Immature natural killer cell (primary cell): ENCODE results near the gene TLL1. TPM values are rescaled to one million over a fixed set of nuclear protein-coding genes. Genes with fewer than 3 reads are reported as not detected.

ENCODE experiments used
- DNase-seq, 3 donors: peaks; one replicate each; pipeline ENCODE4 v3.0.0; 2022; ENCODE audit warnings: mixed read lengths in 1 of 3
- H3K27ac Mint-ChIP-seq, 6 donors: one replicate each; pipeline ENCODE4 v1.8.0; 2020; ENCODE audit warnings: mixed read lengths in 6 of 6, mild to moderate bottlenecking in 5 of 6, inconsistent platforms in 4 of 6, moderate library complexity in 3 of 6
- H3K27me3 Mint-ChIP-seq, 3 donors: one replicate each; pipeline ENCODE4 v1.8.0; 2020 to 2021; ENCODE audit warnings: low read depth in 3 of 3, mild to moderate bottlenecking in 3 of 3, mixed read lengths in 3 of 3, moderate library complexity in 3 of 3, inconsistent platforms in 1 of 3
- H3K36me3 Mint-ChIP-seq, 3 donors: one replicate each; pipeline ENCODE4 v1.8.0; 2020; ENCODE audit warnings: mixed read lengths in 3 of 3, inconsistent platforms in 2 of 3, mild to moderate bottlenecking in 2 of 3
- H3K4me1 Mint-ChIP-seq, 2 donors: one replicate each; pipeline ENCODE4 v1.8.0; 2020; ENCODE audit warnings: inconsistent platforms in 2 of 2, mild to moderate bottlenecking in 2 of 2, mixed read lengths in 2 of 2, moderate library complexity in 1 of 2
- H3K4me3 Mint-ChIP-seq, 5 donors: one replicate each; pipeline ENCODE4 v1.8.0; 2020; ENCODE audit warnings: mild to moderate bottlenecking in 5 of 5, mixed read lengths in 5 of 5, inconsistent platforms in 3 of 5, moderate library complexity in 3 of 5
- H3K9me3 Mint-ChIP-seq, 6 donors: one replicate each; pipeline ENCODE4 v1.8.0; 2020; ENCODE audit warnings: mild to moderate bottlenecking in 6 of 6, mixed read lengths in 6 of 6, inconsistent platforms in 4 of 6, moderate library complexity in 3 of 6
- polyA plus RNA-seq, 3 donors: library from polyadenylated mRNA; unstranded; fragments of 300-500 nt; fragmentation: Illumina TruSeq; gene quantifications; one replicate each; pipeline ENCODE4 v1.2.3, GENCODE V29; 2021

The TLL1 gene
- polyA plus RNA-seq, 3 donors from 2014 or later, result not detected

DNA sequence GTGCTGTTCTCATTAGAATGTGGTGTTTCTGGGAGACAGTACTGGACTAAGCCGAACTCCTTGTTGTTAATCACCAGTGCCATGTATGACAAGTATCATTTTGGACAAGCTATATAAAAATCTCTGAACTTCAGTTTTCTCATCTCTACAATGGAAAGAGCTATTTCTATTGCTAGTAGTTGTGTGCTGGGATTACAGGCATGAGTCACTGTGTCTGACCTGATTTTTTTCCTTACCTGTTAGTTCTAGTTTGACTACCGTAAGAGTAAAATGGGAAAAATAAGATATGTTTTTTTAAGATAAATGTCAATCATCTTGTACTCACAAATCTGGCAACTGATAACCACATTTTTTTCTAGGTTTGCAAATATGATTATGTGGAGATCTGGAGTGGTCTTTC, 192.3 kb downstream of the TLL1 start:
- Mint-ChIP-seq H3K27me3 (no peaks in the 10 kb centered on the region), H3K36me3 (no peaks in the 10 kb centered on the region), H3K9me3 (peaks cover 0 to 18% (median 5%) of the 10 kb centered on the region in 6 donors), H3K4me3 (no peak overlapping the region), H3K4me1 (no peaks in the 10 kb centered on the region), H3K27ac (no peak overlapping the region)
- no peak for DNase-seq

DNA sequence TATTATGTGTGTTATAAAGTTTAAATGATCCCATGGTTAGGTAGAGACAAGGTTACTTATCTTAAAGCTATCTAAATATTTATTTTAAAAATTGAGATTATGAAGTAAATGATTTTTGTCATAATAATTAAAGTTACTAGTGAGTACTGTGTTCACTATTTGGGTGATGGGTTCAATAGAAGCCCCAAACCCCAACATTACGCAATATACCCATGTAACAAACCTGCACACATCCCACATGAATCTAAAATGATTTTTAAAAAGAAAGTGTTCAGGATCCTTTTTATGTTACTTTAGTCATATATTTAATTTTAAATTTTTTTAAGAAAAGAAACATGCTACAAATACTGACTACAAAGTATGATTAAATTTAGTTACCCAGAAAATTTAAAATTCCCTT, 193.9 kb downstream of the TLL1 start:
- Mint-ChIP-seq H3K36me3 (no peaks in the 10 kb centered on the region), H3K9me3 (peaks cover 0 to 10% (median 5%) of the 10 kb centered on the region in 6 donors), H3K27me3 (no peaks in the 10 kb centered on the region), H3K4me1 (no peaks in the 10 kb centered on the region), H3K4me3 (no peak overlapping the region), H3K27ac (no peak overlapping the region)
- no peak for DNase-seq

DNA sequence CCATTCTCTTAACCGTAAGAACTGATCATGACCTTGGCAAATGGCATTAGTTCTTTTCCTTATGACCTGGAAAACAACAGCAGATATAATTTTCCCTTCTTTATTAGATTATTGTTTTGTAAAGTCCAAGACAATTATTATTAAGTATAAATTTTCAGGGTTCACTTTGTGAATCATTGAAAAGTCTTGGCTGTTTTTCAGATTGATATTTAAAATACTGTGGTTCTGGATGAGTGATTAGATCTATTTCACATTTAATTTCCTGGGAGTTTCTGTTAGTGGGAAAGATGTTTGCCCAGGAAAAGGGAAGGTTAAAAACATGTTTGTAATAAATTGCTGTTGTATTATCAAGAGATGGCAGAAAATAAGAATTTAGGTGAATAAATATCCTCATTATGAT, 194.9 kb downstream of the TLL1 start:
- Mint-ChIP-seq H3K36me3 (no peaks in the 10 kb centered on the region), H3K27ac (no peak overlapping the region), H3K4me1 (no peaks in the 10 kb centered on the region), H3K9me3 (peaks cover 0 to 6% (median 2%) of the 10 kb centered on the region in 6 donors), H3K27me3 (no peaks in the 10 kb centered on the region), H3K4me3 (no peak overlapping the region)
- DNase-seq, result no peak

DNA sequence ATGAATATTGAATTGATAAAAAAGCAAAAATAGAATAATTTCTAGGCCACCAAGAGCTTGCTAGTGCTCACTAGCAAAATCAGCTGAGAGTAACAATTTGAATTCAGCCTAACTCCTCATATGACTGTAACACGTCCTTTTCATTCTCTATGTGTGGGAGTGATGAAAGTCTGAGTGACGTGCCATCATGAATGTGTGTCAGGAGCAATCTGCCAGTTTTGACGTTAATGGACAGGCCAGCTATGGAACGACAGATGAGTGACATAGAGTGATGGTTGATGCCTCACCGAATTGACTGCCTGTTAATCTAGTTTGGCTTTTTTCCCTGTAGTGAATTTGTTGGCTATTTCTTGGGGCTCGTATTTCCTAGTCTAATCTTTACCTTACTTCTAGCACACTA, 200.7 kb downstream of the TLL1 start:
- H3K27me3 Mint-ChIP-seq, result no peaks in the 10 kb centered on the region
- H3K9me3 Mint-ChIP-seq, result peaks cover 0 to 18% (median 3%) of the 10 kb centered on the region in 6 donors
- DNase-seq, result no peak
- no peak overlapping the region for H3K4me3 Mint-ChIP-seq
- no peaks in the 10 kb centered on the region for H3K4me1 Mint-ChIP-seq
- H3K27ac Mint-ChIP-seq, result no peak overlapping the region
- H3K36me3 Mint-ChIP-seq, result no peaks in the 10 kb centered on the region

DNA sequence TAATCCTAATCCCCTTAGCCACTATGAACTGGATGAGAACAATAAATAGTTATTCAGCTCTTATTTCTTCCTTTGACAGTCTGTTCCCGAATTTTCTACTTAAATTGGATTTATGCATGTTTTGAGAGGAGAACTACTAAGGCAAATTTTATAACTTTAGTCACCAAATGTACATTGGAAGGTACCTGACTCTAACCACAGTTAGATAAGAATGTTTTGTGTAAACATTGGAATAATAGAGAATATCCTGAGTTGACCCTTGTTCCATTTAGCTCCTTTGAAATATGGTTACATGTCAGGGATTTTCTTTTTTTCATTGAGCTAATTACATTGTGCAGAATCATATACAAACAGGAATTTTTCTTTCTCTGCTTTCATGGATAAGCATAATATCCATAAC, 202.6 kb downstream of the TLL1 start:
- Mint-ChIP-seq H3K27ac (no peak overlapping the region), H3K36me3 (no peaks in the 10 kb centered on the region), H3K4me3 (no peak overlapping the region), H3K9me3 (peaks cover 0 to 34% (median 3%) of the 10 kb centered on the region in 6 donors), H3K4me1 (no peaks in the 10 kb centered on the region), H3K27me3 (peaks cover 0 to 1% (median 0%) of the 10 kb centered on the region in 3 donors)
- no peak for DNase-seq

DNA sequence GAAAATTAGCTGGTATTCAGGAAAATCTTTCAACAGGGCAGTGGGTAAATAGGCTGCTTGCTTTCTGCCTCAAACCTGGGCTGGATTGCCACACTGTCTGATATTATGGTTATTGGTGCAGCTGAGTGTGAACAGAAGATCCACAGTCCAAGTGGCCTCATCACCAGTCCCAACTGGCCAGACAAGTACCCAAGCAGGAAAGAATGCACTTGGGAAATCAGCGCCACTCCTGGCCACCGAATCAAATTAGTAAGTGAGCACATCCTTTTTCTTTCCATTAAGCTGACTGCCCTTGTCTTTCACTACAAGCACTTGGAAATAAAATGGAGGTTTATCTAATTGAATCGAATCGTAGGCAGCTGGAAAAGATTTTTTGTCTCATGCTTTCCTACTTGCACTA, 204.7 kb downstream of the TLL1 start:
- H3K4me1 Mint-ChIP-seq, result no peaks in the 10 kb centered on the region
- H3K27ac Mint-ChIP-seq, result no peak overlapping the region
- H3K36me3 Mint-ChIP-seq, result no peaks in the 10 kb centered on the region
- DNase-seq, result no peak
- H3K27me3 Mint-ChIP-seq, result peaks cover 0 to 1% (median 0%) of the 10 kb centered on the region in 3 donors
- no peak overlapping the region for H3K4me3 Mint-ChIP-seq
- H3K9me3 Mint-ChIP-seq, result peaks cover 0 to 44% (median 3%) of the 10 kb centered on the region in 6 donors

DNA sequence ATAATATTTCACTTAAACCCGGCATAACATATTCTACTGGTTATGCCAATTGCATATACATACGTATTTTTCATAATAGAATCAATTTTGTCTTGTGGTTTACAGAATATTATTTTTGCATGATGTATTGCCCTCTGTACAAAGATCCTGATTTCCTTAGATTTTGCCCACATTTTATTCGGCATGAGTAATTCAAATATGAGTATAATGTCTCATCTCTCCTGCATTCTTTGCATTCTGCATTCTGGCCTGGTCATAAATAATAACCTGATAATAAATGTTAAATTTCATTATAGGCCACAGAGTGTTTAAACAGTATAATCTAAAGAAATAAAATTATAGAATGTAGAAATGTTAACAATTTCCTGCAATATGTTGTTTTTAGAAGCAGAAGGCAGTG, 205.3 kb downstream of the TLL1 start:
- no peak for DNase-seq
- no peaks in the 10 kb centered on the region for H3K4me1 Mint-ChIP-seq
- H3K36me3 Mint-ChIP-seq, result no peaks in the 10 kb centered on the region
- H3K27me3 Mint-ChIP-seq, result peaks cover 0 to 1% (median 0%) of the 10 kb centered on the region in 3 donors
- peaks cover 0 to 44% (median 3%) of the 10 kb centered on the region in 6 donors for H3K9me3 Mint-ChIP-seq
- H3K4me3 Mint-ChIP-seq, result no peak overlapping the region
- H3K27ac Mint-ChIP-seq, result no peak overlapping the region

DNA sequence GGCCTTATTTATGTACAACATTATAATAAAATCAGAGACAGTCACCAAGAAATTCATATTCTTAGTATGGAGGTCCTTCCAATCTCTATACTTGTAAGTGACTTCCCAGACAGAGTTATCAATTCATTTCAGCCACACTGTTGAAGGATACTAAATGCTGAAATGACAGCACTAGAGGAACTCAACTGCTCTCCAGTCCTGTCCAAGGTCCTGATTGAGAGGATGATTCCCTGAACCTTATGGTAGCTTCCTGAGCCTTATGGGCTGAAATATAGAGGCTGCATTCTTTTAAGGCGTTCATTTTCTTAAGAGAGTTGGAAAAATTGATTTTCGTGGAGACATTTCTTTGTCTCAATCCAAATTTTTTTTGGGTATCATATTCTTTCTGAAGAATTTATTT, 205.9 kb downstream of the TLL1 start:
- Mint-ChIP-seq H3K4me3 (no peak overlapping the region), H3K4me1 (no peaks in the 10 kb centered on the region), H3K36me3 (no peaks in the 10 kb centered on the region), H3K9me3 (peaks cover 0 to 39% (median 2%) of the 10 kb centered on the region in 6 donors), H3K27ac (no peak overlapping the region), H3K27me3 (peaks cover 0 to 1% (median 0%) of the 10 kb centered on the region in 3 donors)
- DNase-seq, result no peak

DNA sequence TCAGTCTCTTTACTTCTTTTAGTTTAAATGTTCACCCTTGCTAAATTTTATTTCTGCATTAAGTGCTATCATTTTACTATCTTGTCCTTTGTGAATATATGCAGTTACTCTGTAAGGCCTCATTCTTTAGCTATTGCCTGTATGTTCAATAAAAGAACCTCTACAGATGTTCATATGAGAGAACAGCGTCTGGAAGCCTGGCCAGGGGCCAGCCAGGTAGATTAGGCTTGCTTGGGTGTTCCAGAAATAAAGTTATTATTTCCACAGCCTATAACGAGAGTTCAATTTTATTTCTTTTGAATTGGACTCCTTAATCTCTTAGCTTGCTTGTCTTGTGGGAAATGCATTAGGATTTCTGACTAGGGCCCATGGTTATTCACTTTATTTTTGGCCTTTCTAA, 214.5 kb downstream of the TLL1 start:
- Mint-ChIP-seq H3K27me3 (no peaks in the 10 kb centered on the region), H3K36me3 (no peaks in the 10 kb centered on the region), H3K27ac (no peak overlapping the region), H3K4me3 (no peak overlapping the region), H3K9me3 (peaks cover 0 to 5% (median under 1%) of the 10 kb centered on the region in 6 donors), H3K4me1 (no peaks in the 10 kb centered on the region)
- DNase-seq, result no peak

DNA sequence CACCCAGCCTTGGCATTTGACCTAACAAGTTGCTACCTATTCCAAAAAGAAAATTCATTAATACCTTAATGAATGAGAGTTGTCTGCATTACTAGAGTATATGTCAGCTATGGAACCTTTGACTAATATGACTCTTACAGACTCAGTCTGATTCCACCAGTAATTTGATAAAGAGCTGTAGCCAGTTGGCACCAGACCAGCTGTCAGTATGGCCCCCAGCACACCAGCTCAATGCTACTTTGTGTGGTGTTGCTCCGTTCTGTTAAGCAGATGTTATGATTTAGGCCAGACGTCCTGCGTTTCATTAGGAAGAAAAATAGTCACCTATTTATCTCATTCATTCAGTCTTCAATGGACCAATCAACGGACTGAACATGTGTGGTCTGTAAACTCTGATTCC, 215.5 kb downstream of the TLL1 start:
- no peak overlapping the region for H3K27ac Mint-ChIP-seq
- no peak for DNase-seq

DNA sequence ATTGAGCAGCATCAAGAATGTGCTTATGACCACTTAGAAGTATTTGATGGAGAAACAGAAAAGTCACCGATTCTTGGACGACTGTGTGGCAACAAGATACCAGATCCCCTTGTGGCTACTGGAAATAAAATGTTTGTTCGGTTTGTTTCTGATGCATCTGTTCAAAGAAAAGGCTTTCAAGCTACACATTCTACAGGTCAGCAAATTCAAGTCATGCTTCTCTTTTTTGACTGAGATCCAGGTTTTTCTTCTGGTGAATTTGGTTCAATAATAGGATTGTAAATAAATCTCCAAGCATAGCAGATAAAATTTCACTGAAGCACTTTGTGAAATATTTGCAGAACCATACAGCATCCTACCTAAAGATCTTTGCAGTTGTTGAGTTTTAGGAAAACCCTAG, 218.1 kb downstream of the TLL1 start:
- Mint-ChIP-seq H3K27ac (no peak overlapping the region), H3K4me1 (no peaks in the 10 kb centered on the region), H3K9me3 (peaks cover 0 to 4% (median 2%) of the 10 kb centered on the region in 6 donors), H3K36me3 (no peaks in the 10 kb centered on the region), H3K27me3 (peaks cover 0 to 4% (median 0%) of the 10 kb centered on the region in 3 donors), H3K4me3 (no peak overlapping the region)
- no peak for DNase-seq

More for the DNA sequence above, 215.5 kb downstream of the TLL1 start:
- Mint-ChIP-seq H3K27me3 (peaks cover 0 to under 1% (median 0%) of the 10 kb centered on the region in 3 donors), H3K9me3 (peaks cover 0 to 5% (median 2%) of the 10 kb centered on the region in 6 donors), H3K4me3 (no peak overlapping the region), H3K36me3 (no peaks in the 10 kb centered on the region), H3K4me1 (no peaks in the 10 kb centered on the region)

DNA sequence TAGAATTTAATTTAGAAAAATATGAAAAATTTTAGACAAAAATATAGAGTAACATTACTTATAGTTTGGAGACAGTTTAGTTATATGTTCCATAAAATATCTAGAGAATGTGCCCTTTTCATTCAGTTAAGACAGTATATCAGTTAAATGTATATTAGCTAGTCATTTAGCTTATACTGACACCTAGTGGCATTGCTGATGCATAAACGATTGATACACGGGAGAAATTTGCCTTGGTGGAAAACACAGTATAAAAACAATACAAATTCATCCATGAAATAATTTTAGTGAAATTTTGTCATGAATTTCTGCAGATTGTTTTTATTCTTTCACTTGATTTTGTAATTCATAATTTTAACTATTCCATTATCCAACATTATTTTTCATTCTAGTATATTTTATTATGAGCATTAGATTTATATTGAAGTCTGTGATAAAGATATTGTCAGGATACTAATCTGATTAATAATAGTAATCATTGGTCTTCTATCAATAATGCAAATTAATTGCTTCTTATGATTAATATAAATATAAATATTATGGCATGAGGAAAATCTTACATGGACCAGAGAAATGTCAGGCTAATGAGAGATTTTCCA, 219.0 kb downstream of the TLL1 start:
- Mint-ChIP-seq H3K36me3 (no peaks in the 10 kb centered on the region), H3K4me1 (no peaks in the 10 kb centered on the region), H3K4me3 (no peak overlapping the region), H3K27ac (no peak overlapping the region), H3K9me3 (peaks cover 0 to 4% (median 2%) of the 10 kb centered on the region in 6 donors), H3K27me3 (peaks cover 0 to 4% (median 0%) of the 10 kb centered on the region in 3 donors)
- no peak for DNase-seq

DNA sequence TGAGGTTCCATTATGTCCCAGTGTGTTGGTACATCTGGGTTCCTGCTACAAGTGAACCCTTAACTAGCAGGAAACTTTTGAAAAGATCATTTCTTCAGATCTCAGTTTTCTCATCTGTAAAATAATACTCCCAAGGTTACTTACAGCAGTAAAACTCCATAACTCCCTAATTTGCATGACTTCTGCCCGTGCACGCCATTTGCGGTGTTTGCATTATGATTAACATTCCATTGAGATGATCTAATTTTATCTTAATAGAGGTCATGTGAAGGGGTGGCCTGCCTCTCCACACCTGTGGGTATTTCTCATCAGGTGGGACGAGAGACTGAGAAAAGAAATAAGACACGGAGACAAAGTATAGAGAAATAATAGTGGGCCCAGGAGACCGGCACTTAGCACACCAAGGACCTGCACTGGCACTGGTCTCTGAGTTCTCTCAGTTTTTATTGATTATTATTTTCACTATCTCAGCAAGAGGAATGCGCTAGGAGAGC, 219.8 kb downstream of the TLL1 start:
- Mint-ChIP-seq H3K4me3 (no peak overlapping the region), H3K27me3 (peaks cover 0 to 4% (median 0%) of the 10 kb centered on the region in 3 donors), H3K36me3 (no peaks in the 10 kb centered on the region)

DNA sequence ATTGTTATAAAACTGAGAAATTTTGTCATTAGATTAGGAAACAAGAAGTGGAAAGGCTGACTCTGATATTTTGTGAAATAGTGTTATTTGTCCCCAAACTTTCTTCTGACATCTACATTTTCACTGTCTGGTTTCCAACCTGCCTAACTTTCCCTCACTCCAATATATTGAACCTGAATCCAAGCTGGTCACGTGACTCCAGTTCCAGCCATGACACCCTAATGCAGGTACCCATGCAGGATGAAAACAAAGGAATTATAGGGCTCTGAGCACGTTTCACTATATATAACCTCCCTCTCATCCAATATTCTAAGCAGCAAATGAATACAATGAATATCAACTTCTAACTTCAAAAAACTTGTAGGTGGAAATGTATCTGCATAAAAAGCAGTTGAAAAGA, 231.6 kb downstream of the TLL1 start:
- peaks cover 0 to 2% (median 0%) of the 10 kb centered on the region in 3 donors for H3K27me3 Mint-ChIP-seq

More for the DNA sequence above, 219.8 kb downstream of the TLL1 start:
- Mint-ChIP-seq H3K9me3 (peaks cover 0 to 7% (median 2%) of the 10 kb centered on the region in 6 donors), H3K4me1 (no peaks in the 10 kb centered on the region), H3K27ac (no peak overlapping the region)
- DNase-seq, result no peak

DNA sequence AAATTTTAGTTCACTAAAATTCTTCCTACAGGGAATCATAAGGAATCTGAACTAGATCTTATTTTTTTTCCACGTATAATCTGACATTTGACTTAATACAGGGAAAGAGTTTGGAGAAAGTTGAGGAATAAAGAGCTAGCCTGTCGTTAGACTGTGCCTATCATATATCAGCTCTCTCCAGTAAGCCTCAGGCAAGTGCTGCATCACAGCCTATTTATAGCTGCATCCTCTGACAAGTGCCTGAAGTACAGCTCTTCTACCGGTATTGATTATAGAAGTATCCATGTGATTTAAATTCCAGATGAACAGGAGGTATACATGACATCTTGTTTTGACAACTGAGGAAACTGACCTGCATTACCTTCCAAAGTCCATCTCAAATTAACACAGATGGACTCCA, 248.9 kb downstream of the TLL1 start:
- DNase-seq, result no peak
- Mint-ChIP-seq H3K27me3 (no peaks in the 10 kb centered on the region), H3K4me1 (no peaks in the 10 kb centered on the region), H3K27ac (no peak overlapping the region), H3K4me3 (no peak overlapping the region), H3K9me3 (peaks cover 5 to 27% (median 9%) of the 10 kb centered on the region in 6 donors), H3K36me3 (no peaks in the 10 kb centered on the region)

More for the DNA sequence above, 231.6 kb downstream of the TLL1 start:
- no peak overlapping the region for H3K27ac Mint-ChIP-seq
- no peaks in the 10 kb centered on the region for H3K4me1 Mint-ChIP-seq
- no peak for DNase-seq
- no peaks in the 10 kb centered on the region for H3K36me3 Mint-ChIP-seq
- peaks cover 4 to 17% (median 13%) of the 10 kb centered on the region in 6 donors for H3K9me3 Mint-ChIP-seq
- H3K4me3 Mint-ChIP-seq, result no peak overlapping the region
